ENCODE results near the gene ORM1.
"Not testable (repeated sequence)": the region's sequence is repeated elsewhere in the genome, so short reads cannot be mapped to it uniquely, and the experiment has no call there.

- not testable (repeated sequence) for TF ChIP-seq REST (IDR thresholded peaks at IDR 0.05); CTCF (IDR thresholded peaks at IDR 0.05; ENCODE audit: low read depth, low read length, missing input control); MAX (IDR thresholded peaks at IDR 0.05); RAD21 (IDR thresholded peaks at IDR 0.05); YY1 (IDR thresholded peaks at IDR 0.05); TAF1 (conservative IDR thresholded peaks at IDR 0.05); GABPA (IDR thresholded peaks at IDR 0.05 in 1 of 2, conservative IDR thresholded peaks at IDR 0.05 in 1 of 2); RXRA (IDR thresholded peaks at IDR 0.05); ATF3 (IDR thresholded peaks at IDR 0.05); EGR1 (IDR thresholded peaks at IDR 0.05; ENCODE audit: low read depth in 2 of 2); FOXA1 (IDR thresholded peaks at IDR 0.05); ZBTB33 (IDR thresholded peaks at IDR 0.05); FOXA2 (IDR thresholded peaks at IDR 0.05)
Observed at GRCh38 chr9:114332474-114333040, 9.7 kb downstream of the ORM1 start.

All from liver (tissue), 3 donors.